HG03442 (cell line): ENCODE results near the gene ITGB1BP1.

Experiments used
- ATAC-seq: cut with Tn5 transposase; IDR thresholded peaks from one replicate; pipeline ENCODE4 v1.9.1; 2021; ENCODE audit warnings: mild to moderate bottlenecking, moderate library complexity; ENCODE audit not compliant: unreplicated experiment

Gene ITGB1BP1

GRCh38 chr2:9380702-9381628 is 42.4 kb downstream of the ITGB1BP1 start:
- ATAC-seq = no peak

GRCh38 chr2:9379391-9379755 is 44.0 kb downstream of the ITGB1BP1 start:
- ATAC-seq = no peak

GRCh38 chr2:9378433-9379390 is 44.6 kb downstream of the ITGB1BP1 start:
- no peak for ATAC-seq

- ATAC-seq = no peak
Observed at GRCh38 chr2:9377461-9378097, 45.7 kb downstream of the ITGB1BP1 start.

- no peak for ATAC-seq
Observed at GRCh38 chr2:9375857-9376428, 47.4 kb downstream of the ITGB1BP1 start.

GRCh38 chr2:9374071-9374730 is 49.1 kb downstream of the ITGB1BP1 start:
- no peak for ATAC-seq

- no peak for ATAC-seq
Observed at GRCh38 chr2:9373476-9373875, 49.9 kb downstream of the ITGB1BP1 start.

GRCh38 chr2:9373047-9373446 is 50.3 kb downstream of the ITGB1BP1 start:
- ATAC-seq = no peak

GRCh38 chr2:9370746-9371145 is 52.6 kb downstream of the ITGB1BP1 start:
- no peak for ATAC-seq

- no peak for ATAC-seq
Observed at GRCh38 chr2:9366026-9366425, 57.3 kb downstream of the ITGB1BP1 start.

- no peak for ATAC-seq
Observed at GRCh38 chr2:9365498-9366019, 57.8 kb downstream of the ITGB1BP1 start.

- ATAC-seq = no peak
Observed at GRCh38 chr2:9364791-9365497, 58.4 kb downstream of the ITGB1BP1 start.

GRCh38 chr2:9364373-9364772 is 59.0 kb downstream of the ITGB1BP1 start:
- no peak for ATAC-seq

GRCh38 chr2:9360701-9361100 is 62.6 kb downstream of the ITGB1BP1 start:
- ATAC-seq = no peak

GRCh38 chr2:9360110-9360509 is 63.2 kb downstream of the ITGB1BP1 start:
- ATAC-seq = no peak

- no peak for ATAC-seq
Observed at GRCh38 chr2:9359463-9359862, 63.9 kb downstream of the ITGB1BP1 start.

- ATAC-seq = no peak
Observed at GRCh38 chr2:9358846-9359245, 64.5 kb downstream of the ITGB1BP1 start.

GRCh38 chr2:9356261-9356660 is 67.1 kb downstream of the ITGB1BP1 start:
- ATAC-seq = no peak

GRCh38 chr2:9355716-9356115 is 67.6 kb downstream of the ITGB1BP1 start:
- no peak for ATAC-seq
